Measurements from ENCODE around the gene FLNA. TPM values are rescaled to one million over a fixed set of nuclear protein-coding genes. Genes with fewer than 3 reads are reported as not detected.

FLNA gene
- total and polyA plus RNA-seq, 2 donors, result 164 to 412 TPM

Other genes starting within 250 kb of the FLNA start
- gene OPN1LW, start 230.4 kb downstream of the FLNA start, total RNA-seq, result not detected
- gene OPN1LW, start 230.4 kb downstream of the FLNA start, polyA plus RNA-seq, result not detected
- not detected for gene OPN1MW, start 192.0 kb downstream of the FLNA start, total RNA-seq
- 0.02 TPM for gene OPN1MW, start 192.0 kb downstream of the FLNA start, polyA plus RNA-seq
- not detected for gene OPN1MW2, start 154.9 kb downstream of the FLNA start, total RNA-seq
- not detected for gene OPN1MW2, start 154.9 kb downstream of the FLNA start, polyA plus RNA-seq
- gene OPN1MW3, start 117.1 kb downstream of the FLNA start, total RNA-seq, result not detected
- gene OPN1MW3, start 117.1 kb downstream of the FLNA start, polyA plus RNA-seq, result 0.02 TPM
- not detected for gene TEX28, start 79.5 kb downstream of the FLNA start, total RNA-seq
- 0.05 TPM for gene TEX28, start 79.5 kb downstream of the FLNA start, polyA plus RNA-seq
- gene TKTL1, start 78.8 kb downstream of the FLNA start, total RNA-seq, result 1.3 TPM
- 0.43 TPM for gene TKTL1, start 78.8 kb downstream of the FLNA start, polyA plus RNA-seq
- 8.2 TPM for gene EMD, start 4.7 kb upstream of the FLNA start, total RNA-seq
- 110 TPM for gene EMD, start 4.7 kb upstream of the FLNA start, polyA plus RNA-seq
- 5,085 TPM for gene RPL10, start 23.7 kb upstream of the FLNA start, total RNA-seq
- gene RPL10, start 23.7 kb upstream of the FLNA start, polyA plus RNA-seq, result 5,714 TPM
- gene DNASE1L1, start 34.6 kb upstream of the FLNA start, total RNA-seq, result 10.1 TPM
- 23.0 TPM for gene DNASE1L1, start 34.6 kb upstream of the FLNA start, polyA plus RNA-seq
- 21.0 TPM for gene TAFAZZIN, start 36.9 kb upstream of the FLNA start, total RNA-seq
- gene TAFAZZIN, start 36.9 kb upstream of the FLNA start, polyA plus RNA-seq, result 111 TPM
- gene ATP6AP1, start 54.0 kb upstream of the FLNA start, total RNA-seq, result 26.6 TPM
- 53.7 TPM for gene ATP6AP1, start 54.0 kb upstream of the FLNA start, polyA plus RNA-seq
- 39.2 TPM for gene GDI1, start 62.5 kb upstream of the FLNA start, total RNA-seq
- gene GDI1, start 62.5 kb upstream of the FLNA start, polyA plus RNA-seq, result 144 TPM
- 29.8 TPM for gene FAM50A, start 69.5 kb upstream of the FLNA start, total RNA-seq
- 112 TPM for gene FAM50A, start 69.5 kb upstream of the FLNA start, polyA plus RNA-seq
- 2.2 TPM for gene PLXNA3, start 83.6 kb upstream of the FLNA start, total RNA-seq
- 14.3 TPM for gene PLXNA3, start 83.6 kb upstream of the FLNA start, polyA plus RNA-seq
- 39.9 TPM for gene LAGE3, start 104.6 kb upstream of the FLNA start, total RNA-seq
- 17.3 TPM for gene LAGE3, start 104.6 kb upstream of the FLNA start, polyA plus RNA-seq
- 29.9 TPM for gene UBL4A, start 112.0 kb upstream of the FLNA start, total RNA-seq
- gene UBL4A, start 112.0 kb upstream of the FLNA start, polyA plus RNA-seq, result 20.7 TPM
- gene SLC10A3, start 116.0 kb upstream of the FLNA start, total RNA-seq, result 6.1 TPM
- gene SLC10A3, start 116.0 kb upstream of the FLNA start, polyA plus RNA-seq, result 21.6 TPM
- gene FAM3A, start 141.6 kb upstream of the FLNA start, total RNA-seq, result 18.4 TPM
- 73.4 TPM for gene FAM3A, start 141.6 kb upstream of the FLNA start, polyA plus RNA-seq
- gene G6PD, start 172.2 kb upstream of the FLNA start, total RNA-seq, result 13.9 TPM
- gene G6PD, start 172.2 kb upstream of the FLNA start, polyA plus RNA-seq, result 21.0 TPM
- 17.7 TPM for gene IKBKG, start 173.0 kb upstream of the FLNA start, total RNA-seq
- 38.3 TPM for gene IKBKG, start 173.0 kb upstream of the FLNA start, polyA plus RNA-seq
- not detected for gene CTAG1A, start 210.5 kb upstream of the FLNA start, total RNA-seq
- 0.07 TPM for gene CTAG1A, start 210.5 kb upstream of the FLNA start, polyA plus RNA-seq
- gene CTAG1B, start 244.6 kb upstream of the FLNA start, total RNA-seq, result not detected
- not detected for gene CTAG1B, start 244.6 kb upstream of the FLNA start, polyA plus RNA-seq